Endothelial cell of umbilical vein (primary cell): ENCODE measurements around the gene LY9. TPM values are rescaled to one million over a fixed set of nuclear protein-coding genes. Genes with fewer than 3 reads are reported as not detected.

Experiments used
- BruUV-seq: library from RNA; stranded (reverse); fragments of 400-500 nt; replicated peaks from 2 replicates; lab custom pipeline; 2021; lab: Mats Ljungman, UMichigan
- CTCF ChIA-PET: fragments of 300-600, 350-600 bp; sonication (Branson Sonifier 250); formaldehyde crosslinking; loops from one replicate; lab custom pipeline; 2021; ENCODE audit warnings: antibody characterized with exemption, inconsistent platforms; lab: Charles Lee
- POLR2A ChIA-PET: fragments of 300-600, 350-600 bp; sonication (Branson Sonifier 250); formaldehyde crosslinking; loops from one replicate; lab custom pipeline; 2021; ENCODE audit warnings: antibody characterized with exemption, inconsistent platforms; lab: Charles Lee
- DNase-seq: peaks from one replicate; pipeline ENCODE4 v3.0.0-alpha.2; 2011; ENCODE audit warnings: low read depth, low spot score
- FAIRE-seq: peaks from 2 replicates; lab custom pipeline; 2011; peaks lifted over from hg19 to GRCh38; lab: Jason Lieb, UNC
- H2AFZ ChIP-seq: 2 replicates; pipeline ENCODE4 v1.6.0; 2012; ENCODE audit warnings: low read depth, low read length, control low read depth, inconsistent platforms
- H3K27ac ChIP-seq: 2 replicates; pipeline ENCODE4 v1.5.1; 2011; ENCODE audit warnings: low read depth, mild to moderate bottlenecking, control low read depth, low read length, moderate library complexity; ENCODE audit not compliant: insufficient read depth
- H3K27me3 ChIP-seq, 2 experiments: 2 replicates each; pipeline versions ENCODE4 v1.6.0 to v1.6.1; 2011; ENCODE audit warnings: low read length in 2 of 2, mixed read lengths in 1 of 2; ENCODE audit not compliant: control insufficient read depth in 2 of 2, insufficient read depth in 2 of 2
- H3K36me3 ChIP-seq, 2 experiments: 2 replicates in 1 of 2; 3 replicates in 1 of 2; pipeline ENCODE4 v1.5.1; 2011; ENCODE audit warnings: low read length in 2 of 2, mild to moderate bottlenecking in 1 of 2, moderate library complexity in 1 of 2; ENCODE audit not compliant: control insufficient read depth in 2 of 2, insufficient read depth in 2 of 2; ENCODE audit errors: extremely low read depth in 1 of 2
- H3K4me1 ChIP-seq: 3 replicates; pipeline ENCODE4 v1.5.1; 2011; ENCODE audit warnings: mild to moderate bottlenecking, low read length; ENCODE audit not compliant: control insufficient read depth, insufficient read depth; ENCODE audit errors: extremely low read depth
- H3K4me2 ChIP-seq: 2 replicates; pipeline ENCODE4 v1.6.1; 2011; ENCODE audit warnings: low read length, control low read depth, mixed read lengths; ENCODE audit not compliant: insufficient read depth
- H3K4me3 ChIP-seq, 3 experiments: fragments of 200-600 bp in 1 of 3; sonication (generic), shearing (Covaris generic) in 1 of 3; replicated peaks in 1 of 3; 2 replicates each; pipeline ENCODE4 v1.5.1; 2011 to 2016; ENCODE audit warnings: control low read depth in 3 of 3, low read length in 3 of 3, mild to moderate bottlenecking in 2 of 3, inconsistent platforms in 1 of 3, low read depth in 1 of 3, moderate library complexity in 1 of 3; ENCODE audit not compliant: insufficient read depth in 1 of 3
- H3K79me2 ChIP-seq: 2 replicates; pipeline ENCODE4 v1.6.0; 2012; ENCODE audit warnings: low read length, inconsistent platforms; ENCODE audit not compliant: control insufficient read depth, insufficient read depth
- H3K9ac ChIP-seq: replicated peaks from 2 replicates; pipeline ENCODE3; 2011; ENCODE audit warnings: low read length, control low read depth; ENCODE audit not compliant: insufficient read depth; ENCODE audit errors: extremely low read depth
- H3K9me1 ChIP-seq: replicated peaks from 3 replicates; pipeline ENCODE4 v1.6.0; 2011; ENCODE audit warnings: mild to moderate bottlenecking, low read length; ENCODE audit not compliant: control insufficient read depth, insufficient read depth; ENCODE audit errors: extremely low read depth
- H3K9me3 ChIP-seq: replicated peaks from 2 replicates; pipeline ENCODE4 v1.5.1; 2012; ENCODE audit warnings: low read length, inconsistent platforms; ENCODE audit not compliant: control insufficient read depth, insufficient read depth
- H4K20me1 ChIP-seq: replicated peaks from 2 replicates; pipeline ENCODE3; 2011; ENCODE audit warnings: mild to moderate bottlenecking, low read length; ENCODE audit not compliant: control insufficient read depth, insufficient read depth; ENCODE audit errors: extremely low read depth
- CTCF ChIP-seq, 2 donors: IDR thresholded peaks; 1 replicate in 1 of 2; 2 replicates in 1 of 2; pipeline ENCODE4 v1.5.1; 2011; ENCODE audit warnings: low read length in 2 of 2, mild to moderate bottlenecking in 2 of 2, moderate library complexity in 2 of 2, control low read depth in 1 of 2, inconsistent platforms in 1 of 2, low read depth in 1 of 2; ENCODE audit not compliant: insufficient read depth in 1 of 2; ENCODE audit errors: extremely low read depth in 1 of 2
- EZH2 ChIP-seq: IDR thresholded peaks from 2 replicates; pipeline ENCODE4 v1.6.1; 2012; ENCODE audit warnings: borderline replicate concordance, low read depth, mild to moderate bottlenecking, moderate library complexity, low read length, inconsistent platforms; ENCODE audit not compliant: severe bottlenecking
- FOS ChIP-seq: IDR thresholded peaks from 2 replicates; pipeline ENCODE4 v1.6.1; 2011; ENCODE audit warnings: mild to moderate bottlenecking, low read length, moderate library complexity, borderline replicate concordance; ENCODE audit not compliant: insufficient read depth
- GATA2 ChIP-seq: IDR thresholded peaks from 2 replicates; pipeline ENCODE4 v1.7.0; 2011; ENCODE audit warnings: low read depth, mild to moderate bottlenecking, moderate library complexity, mixed read lengths, low read length; ENCODE audit not compliant: insufficient read length, insufficient read depth
- JUN ChIP-seq: IDR thresholded peaks from 2 replicates; pipeline ENCODE4 v1.6.1; 2011; ENCODE audit warnings: borderline replicate concordance, low read depth; ENCODE audit not compliant: insufficient read length, insufficient read depth
- MAX ChIP-seq: IDR thresholded peaks from 2 replicates; pipeline ENCODE4 v1.6.1; 2011; ENCODE audit not compliant: insufficient read depth, insufficient read length
- MYC ChIP-seq: IDR thresholded peaks from one replicate; pipeline ENCODE4 v1.6.1; 2011; ENCODE audit warnings: mild to moderate bottlenecking, low read depth, low read length
- POLR2A ChIP-seq: IDR thresholded peaks from 2 replicates; pipeline ENCODE4 v1.6.1; 2012; ENCODE audit warnings: low read depth, mild to moderate bottlenecking, control low read depth, low read length
- POLR2AphosphoS5 ChIP-seq: IDR thresholded peaks from 2 replicates; pipeline ENCODE4 v1.6.1; 2012; ENCODE audit warnings: low read depth, mild to moderate bottlenecking, control low read depth, low read length, moderate library complexity; ENCODE audit not compliant: insufficient read depth
- dilution Hi-C: fragments of 300-500 bp; cut with MboI; formaldehyde crosslinking; loops from one replicate; pipeline ENCODE4 v1.15.0; 2019; ENCODE audit warnings: low sequenced_read_pairs; ENCODE audit not compliant: extremely low pct_ligation_motif_present
- intact Hi-C: fragments of 100-400 bp; cut with micrococcal nuclease; formaldehyde crosslinking; loops from one replicate; pipeline ENCODE4 v1.10.0; 2022
- polyA plus RNA-seq, 4 experiments: library from polyadenylated mRNA; depleted of rRNA in 3 of 4; stranded (reverse) in 3 of 4; unstranded in 1 of 4; fragments of >200 nt; gene quantifications; 2 replicates each; pipeline versions ENCODE4 v1.2.1 to v1.2.3, GENCODE V29; 2011 to 2012; ENCODE audit warnings: missing spikeins in 1 of 4
- total RNA-seq: library from RNA; stranded (reverse); gene quantifications from 2 replicates; pipeline ENCODE4 v1.2.3, GENCODE V29; 2021

Gene LY9
- total and polyA plus RNA-seq, 2 donors (not counting 3 experiments of a cell fraction or from before 2014, with no cell fraction given) = not detected

DNA sequence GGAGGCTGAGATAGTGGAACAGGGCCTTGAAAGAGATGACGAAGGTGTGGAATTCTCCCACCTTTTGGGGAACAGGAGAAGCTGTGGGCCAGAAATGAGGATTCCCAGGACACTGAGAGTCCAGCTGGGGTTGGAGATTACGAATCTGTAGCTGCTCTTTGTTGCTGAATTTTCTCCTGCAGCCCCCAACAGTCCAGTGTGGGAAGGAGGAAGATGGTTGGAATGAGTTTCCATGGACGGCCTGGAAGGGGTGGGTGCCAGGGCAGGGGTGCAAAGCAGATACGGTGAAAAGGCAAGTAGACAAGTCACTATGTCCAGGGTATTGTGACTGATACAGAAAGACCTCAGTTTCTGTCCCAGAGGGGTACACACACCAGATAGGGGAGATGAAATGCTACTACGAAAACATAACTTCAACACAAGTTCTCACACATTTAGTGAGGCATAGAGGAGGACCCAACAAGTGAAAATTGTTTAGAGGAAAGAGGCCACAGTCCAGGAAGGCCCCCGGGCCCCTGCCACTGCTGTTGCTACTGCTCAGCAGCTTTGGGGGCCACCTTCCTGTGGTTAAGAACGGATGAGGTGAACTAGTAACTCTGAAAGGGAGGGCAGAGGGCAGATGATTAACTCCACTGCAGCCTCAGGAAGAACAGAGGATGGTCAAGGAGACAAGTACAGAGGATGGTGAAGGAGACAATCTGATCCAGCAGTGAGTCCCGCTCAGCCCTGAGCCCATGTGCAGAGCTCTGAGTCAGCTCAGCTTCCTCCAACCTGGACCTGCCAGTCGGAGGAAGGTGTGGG is 59.4 kb downstream of the LY9 start:
- dilution Hi-C loops = no loop called here
- Histone ChIP-seq H3K36me3 (no peaks in the 10 kb centered on the region), H3K9me3 (no peaks in the 10 kb centered on the region), H3K4me2 (no peak overlapping the region), H3K4me3 (no peak overlapping the region), H3K4me1 (no peaks in the 10 kb centered on the region), H3K79me2 (no peaks in the 10 kb centered on the region), H4K20me1 (no peaks in the 10 kb centered on the region), H3K27me3 (no peaks in the 10 kb centered on the region), H3K27ac (no peak overlapping the region), H3K9ac (no peak overlapping the region), H3K9me1 (no peaks in the 10 kb centered on the region), H2AFZ (no peak overlapping the region)
- no peak for TF ChIP-seq POLR2A
- no peak for TF ChIP-seq EZH2
- no peak for TF ChIP-seq CTCF (IDR thresholded peaks at IDR 0.05; ENCODE audit: extremely low read depth in 1 of 2, insufficient read depth in 1 of 2, low read depth in 1 of 2, low read length in 2 of 2)
- no peak for TF ChIP-seq FOS
- no peak for TF ChIP-seq MAX
- no peak for TF ChIP-seq GATA2
- no peak for TF ChIP-seq JUN
- TF ChIP-seq POLR2AphosphoS5 = no peak
- TF ChIP-seq MYC = no peak
- FAIRE-seq (no peak), DNase-seq (no peak)
- ChIA-PET POLR2A (no interaction called here), CTCF (interaction anchor here (0.6 kb wide), 1 partner anchor 135 kb away, joined by 5 read pairs; no protein-coding TSS in a partner anchor)
- intact Hi-C loops = no loop called here
- BruUV-seq = no TSS peak
